MM.1S (cell line): ENCODE data around the gene PFN2.

Experiments used
- EZH2 ChIP-seq: fragments of 300-600 bp; sonication (generic); optimal IDR thresholded peaks from 2 replicates; pipeline ENCODE3; 2017; ENCODE audit warnings: low read depth, mild to moderate bottlenecking, antibody characterized with exemption, low read length, mixed read lengths
- TF ChIP-seq, protein P1 (sequence below): fragments of 300-600 bp; sonication (generic); IDR thresholded peaks from 2 replicates; pipeline ENCODE4 v1.5.1; 2016; ENCODE audit warnings: antibody characterized with exemption, low read length, mixed read lengths

DNA sequence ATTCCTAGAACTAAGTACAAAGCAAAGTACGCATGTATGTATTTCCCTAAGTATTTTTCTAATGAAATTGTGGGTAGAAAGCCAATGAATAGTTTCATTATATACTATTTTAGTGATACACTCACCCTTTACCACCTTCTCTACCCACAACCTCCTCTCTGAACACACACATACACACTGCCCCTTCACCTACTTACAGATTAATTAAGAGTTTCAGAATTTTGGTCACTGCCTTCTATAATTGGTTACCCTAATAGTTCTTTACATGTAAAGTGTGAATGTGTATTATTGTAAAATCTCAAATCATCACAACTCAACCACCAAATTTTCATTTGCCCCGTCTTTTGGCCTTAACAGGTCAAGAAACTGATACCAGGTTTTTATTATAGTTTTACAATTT, 7.2 kb downstream of the PFN2 start:
- TF ChIP-seq, protein P1, sequence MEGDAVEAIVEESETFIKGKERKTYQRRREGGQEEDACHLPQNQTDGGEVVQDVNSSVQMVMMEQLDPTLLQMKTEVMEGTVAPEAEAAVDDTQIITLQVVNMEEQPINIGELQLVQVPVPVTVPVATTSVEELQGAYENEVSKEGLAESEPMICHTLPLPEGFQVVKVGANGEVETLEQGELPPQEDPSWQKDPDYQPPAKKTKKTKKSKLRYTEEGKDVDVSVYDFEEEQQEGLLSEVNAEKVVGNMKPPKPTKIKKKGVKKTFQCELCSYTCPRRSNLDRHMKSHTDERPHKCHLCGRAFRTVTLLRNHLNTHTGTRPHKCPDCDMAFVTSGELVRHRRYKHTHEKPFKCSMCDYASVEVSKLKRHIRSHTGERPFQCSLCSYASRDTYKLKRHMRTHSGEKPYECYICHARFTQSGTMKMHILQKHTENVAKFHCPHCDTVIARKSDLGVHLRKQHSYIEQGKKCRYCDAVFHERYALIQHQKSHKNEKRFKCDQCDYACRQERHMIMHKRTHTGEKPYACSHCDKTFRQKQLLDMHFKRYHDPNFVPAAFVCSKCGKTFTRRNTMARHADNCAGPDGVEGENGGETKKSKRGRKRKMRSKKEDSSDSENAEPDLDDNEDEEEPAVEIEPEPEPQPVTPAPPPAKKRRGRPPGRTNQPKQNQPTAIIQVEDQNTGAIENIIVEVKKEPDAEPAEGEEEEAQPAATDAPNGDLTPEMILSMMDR = no peak
- TF ChIP-seq EZH2 = no peak
